ENCODE data around the gene DCDC1.

GRCh38 chr11:30991802-30992512, 377.6 kb downstream of the DCDC1 start:
- TF ChIP-seq POLR2A (IDR thresholded peaks at IDR 0.05; ENCODE audit: borderline replicate concordance, extremely low read depth, insufficient read depth, insufficient read length) (no peak), CTCF (IDR thresholded peaks at IDR 0.05 in 2 of 3, conservative IDR thresholded peaks at IDR 0.05 in 1 of 3; ENCODE audit: borderline replicate concordance in 1 of 3, insufficient read depth in 1 of 3, low read depth in 2 of 3, low read length in 2 of 3) (no peak), EZH2 (IDR thresholded peaks at IDR 0.05) (no peak), ZNF274 (IDR thresholded peaks at IDR 0.05; ENCODE audit: low read depth, low read length) (no peak), YY1 (IDR thresholded peaks at IDR 0.05; ENCODE audit: extremely low read depth, insufficient replicate concordance, low read depth, low read length) (no peak), POLR2AphosphoS5 (IDR thresholded peaks at IDR 0.05; ENCODE audit: low read depth, low read length) (no peak), SIN3A (IDR thresholded peaks at IDR 0.05; ENCODE audit: low read depth) (no peak)

Data from HCT116 (cell line).